NCI-H1930 (cell line): ENCODE measurements around the gene CELF2.

Experiments used
- DNase-seq, 2 experiments: peaks; one replicate each; lab custom pipeline; 2025; lab: John Stamatoyannopoulos, UW

The CELF2 gene

GRCh38 chr10:11249152-11249807, 231.6 kb downstream of the CELF2 start:
- no peak for DNase-seq

- no peak for DNase-seq
These were observed 232.1 kb downstream of the CELF2 start for GRCh38 chr10:11249808-11250195.

- DNase-seq, result no peak
These were observed 232.6 kb downstream of the CELF2 start for GRCh38 chr10:11250304-11250703.

- DNase-seq, result no peak
These were observed 235.2 kb downstream of the CELF2 start for GRCh38 chr10:11252887-11253286.

- DNase-seq, result no peak
These were observed 235.8 kb downstream of the CELF2 start for GRCh38 chr10:11253385-11254002.

- DNase-seq, result no peak
These were observed 237.5 kb downstream of the CELF2 start for GRCh38 chr10:11255156-11255555.

GRCh38 chr10:11255796-11256444, 238.2 kb downstream of the CELF2 start:
- no peak for DNase-seq

GRCh38 chr10:11256896-11257295, 239.2 kb downstream of the CELF2 start:
- DNase-seq, result no peak

GRCh38 chr10:11257440-11258090, 239.9 kb downstream of the CELF2 start:
- DNase-seq, result no peak

GRCh38 chr10:11260170-11260569, 242.5 kb downstream of the CELF2 start:
- no peak for DNase-seq

- DNase-seq, result no peak
These were observed 243.5 kb downstream of the CELF2 start for GRCh38 chr10:11261143-11261542.

- no peak for DNase-seq
These were observed 244.2 kb downstream of the CELF2 start for GRCh38 chr10:11261687-11262493.

GRCh38 chr10:11262494-11263345, 245.0 kb downstream of the CELF2 start:
- no peak for DNase-seq

GRCh38 chr10:11263767-11264166, 246.1 kb downstream of the CELF2 start:
- DNase-seq, result no peak

- no peak for DNase-seq
These were observed 246.8 kb downstream of the CELF2 start for GRCh38 chr10:11264296-11265048.

- no peak for DNase-seq
These were observed 247.8 kb downstream of the CELF2 start for GRCh38 chr10:11265484-11265883.

- no peak for DNase-seq
These were observed 248.8 kb downstream of the CELF2 start for GRCh38 chr10:11266426-11266825.

- no peak for DNase-seq
These were observed 252.6 kb downstream of the CELF2 start for GRCh38 chr10:11270135-11270857.

GRCh38 chr10:11270858-11271179, 253.1 kb downstream of the CELF2 start:
- no peak for DNase-seq

GRCh38 chr10:11272915-11273389, 255.3 kb downstream of the CELF2 start:
- DNase-seq, result no peak
